Omental fat pad (tissue), 4 donors: ENCODE data around the gene ATG16L2. TPM values are rescaled to one million over a fixed set of nuclear protein-coding genes. Genes with fewer than 3 reads are reported as not detected.

ENCODE experiments used
- ATAC-seq: fragments of 150-250 bp; one replicate; pipeline ENCODE4 v1.9.1; 2016; ENCODE audit warnings: mild to moderate bottlenecking, moderate library complexity; ENCODE audit not compliant: low FRiP score
- DNase-seq: peaks from one replicate; pipeline ENCODE4 v3.0.0-alpha.2; 2019; ENCODE audit warnings: low spot score
- small RNA-seq: library from RNA; depleted of rRNA; stranded (forward); fragments of <200 nt; gene quantifications from one replicate; pipeline ENCODE3, GENCODE V24; 2016
- total RNA-seq, 4 donors: library from RNA; depleted of rRNA; stranded (reverse); fragments of >200 nt; gene quantifications; one replicate each; pipeline ENCODE4 v1.1.0, GENCODE V29; 2016
- TF ChIP-seq, protein P1 (sequence below), 3 donors: fragments of 450-650 bp; IDR thresholded peaks; one replicate each; pipeline ENCODE4 v1.5.1; 2016 to 2017; ENCODE audit warnings: antibody characterized with exemption in 3 of 3, mild to moderate bottlenecking in 3 of 3, moderate library complexity in 2 of 3

Gene ATG16L2
- total RNA-seq, 4 donors from 2014 or later, result 15.5 to 81.0 (median 26.7) TPM

DNA sequence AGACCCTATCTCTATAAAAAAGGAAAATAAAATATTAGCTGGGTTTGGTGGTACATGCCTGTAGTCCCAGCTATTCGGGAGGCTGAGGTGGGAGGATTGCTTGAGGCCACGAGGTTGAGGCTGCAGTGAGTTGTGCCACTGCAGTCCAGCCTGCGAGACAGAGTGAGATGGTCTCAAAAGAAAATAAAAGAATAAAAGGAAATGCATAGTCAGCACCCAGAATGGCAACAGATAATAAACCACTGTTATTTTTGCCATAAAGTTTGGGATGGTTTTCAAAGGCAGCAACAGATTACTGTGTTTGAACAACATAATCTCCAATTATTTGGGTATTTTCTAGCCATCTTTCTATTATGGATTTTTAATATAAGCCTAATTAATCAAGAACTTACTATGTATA is 61.9 kb downstream of the ATG16L2 start:
- ATAC-seq (no peak), DNase-seq (no peak)
- TF ChIP-seq, protein P1, sequence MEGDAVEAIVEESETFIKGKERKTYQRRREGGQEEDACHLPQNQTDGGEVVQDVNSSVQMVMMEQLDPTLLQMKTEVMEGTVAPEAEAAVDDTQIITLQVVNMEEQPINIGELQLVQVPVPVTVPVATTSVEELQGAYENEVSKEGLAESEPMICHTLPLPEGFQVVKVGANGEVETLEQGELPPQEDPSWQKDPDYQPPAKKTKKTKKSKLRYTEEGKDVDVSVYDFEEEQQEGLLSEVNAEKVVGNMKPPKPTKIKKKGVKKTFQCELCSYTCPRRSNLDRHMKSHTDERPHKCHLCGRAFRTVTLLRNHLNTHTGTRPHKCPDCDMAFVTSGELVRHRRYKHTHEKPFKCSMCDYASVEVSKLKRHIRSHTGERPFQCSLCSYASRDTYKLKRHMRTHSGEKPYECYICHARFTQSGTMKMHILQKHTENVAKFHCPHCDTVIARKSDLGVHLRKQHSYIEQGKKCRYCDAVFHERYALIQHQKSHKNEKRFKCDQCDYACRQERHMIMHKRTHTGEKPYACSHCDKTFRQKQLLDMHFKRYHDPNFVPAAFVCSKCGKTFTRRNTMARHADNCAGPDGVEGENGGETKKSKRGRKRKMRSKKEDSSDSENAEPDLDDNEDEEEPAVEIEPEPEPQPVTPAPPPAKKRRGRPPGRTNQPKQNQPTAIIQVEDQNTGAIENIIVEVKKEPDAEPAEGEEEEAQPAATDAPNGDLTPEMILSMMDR (IDR thresholded peaks at IDR 0.05), result no peak

Small RNAs within 50 kb of the gene (small RNA-seq; reads per million reads assigned to genes)
- gene MIR4692 (not detected), gene RF00019 (not detected), gene RNU6-672P (not detected)

Other genes with a start within 250 kb of the ATG16L2 start
- 100 to 1,000 TPM in 1 of 4 donors, 10 to 100 TPM in 3; 54.0 to 339 (median 84.6) TPM for gene PDE2A, start 140.0 kb upstream of the ATG16L2 start, total RNA-seq
- 100 to 1,000 TPM; 112 to 204 (median 123) TPM for gene ARAP1, start 62.0 kb upstream of the ATG16L2 start, total RNA-seq
- 10 to 100 TPM; 10.9 to 20.6 (median 15.4) TPM for gene STARD10, start 20.4 kb upstream of the ATG16L2 start, total RNA-seq